Gastrocnemius medialis (tissue), 4 donors: ENCODE data around the gene RUFY1. TPM values are rescaled to one million over a fixed set of nuclear protein-coding genes. Genes with fewer than 3 reads are reported as not detected.

Source experiments
- ATAC-seq, 2 donors: fragments of 150-250 bp; one replicate each; pipeline ENCODE4 v1.9.1; 2016
- DNase-seq, 2 donors: peaks; one replicate each; pipeline ENCODE4 v3.0.0-alpha.2; 2019
- H3K27ac ChIP-seq, 4 donors: fragments of 200-600 bp; sonication (generic); 1 replicate in 1 of 4; 2 replicates in 3 of 4; pipeline ENCODE4 v1.5.1; 2016 to 2018; ENCODE audit warnings: mild to moderate bottlenecking in 2 of 4, moderate library complexity in 1 of 4
- H3K27me3 ChIP-seq, 3 donors: fragments of 200-600 bp; sonication (generic) in 2 of 3; 1 replicate in 1 of 3; 2 replicates in 2 of 3; pipeline versions ENCODE4 v1.5.1 to v1.6.0; 2016 to 2019; ENCODE audit warnings: mild to moderate bottlenecking in 1 of 3, moderate library complexity in 1 of 3
- H3K36me3 ChIP-seq, 2 donors: fragments of 200-600 bp; sonication (generic) in 1 of 2; one replicate each; pipeline ENCODE4 v1.5.1; 2017 to 2018
- H3K4me1 ChIP-seq, 2 donors: fragments of 200-600 bp; sonication (generic) in 1 of 2; one replicate each; pipeline ENCODE4 v1.5.1; 2016 to 2017; ENCODE audit warnings: mild to moderate bottlenecking in 2 of 2
- H3K4me3 ChIP-seq, 4 donors: fragments of 200-600 bp; sonication (generic) in 3 of 4; 1 replicate in 1 of 4; 2 replicates in 3 of 4; pipeline ENCODE4 v1.5.1; 2016 to 2019; ENCODE audit warnings: mild to moderate bottlenecking in 2 of 4
- H3K9me3 ChIP-seq, 3 donors: fragments of 200-600 bp; sonication (generic) in 2 of 3; 1 replicate in 1 of 3; 2 replicates in 2 of 3; pipeline ENCODE4 v1.5.1; 2016 to 2019
- POLR2A ChIP-seq, 2 donors: fragments of 450-650 bp; IDR thresholded peaks; one replicate each; pipeline ENCODE4 v1.6.1; 2017; ENCODE audit warnings: antibody characterized with exemption in 2 of 2, mild to moderate bottlenecking in 2 of 2, moderate library complexity in 2 of 2
- in situ Hi-C, 4 donors: fragments of 200-750 bp; cut with MboI; loops; one replicate each; pipeline versions ENCODE4 v1.15.0 to v1.8.0; 2017; ENCODE audit warnings: low sequenced_read_pairs in 4 of 4
- intact Hi-C: fragments of 100-400 bp; cut with DNase I; formaldehyde crosslinking; loops from one replicate; pipeline ENCODE4 v1.15.1; 2023; ENCODE audit warnings: low total_unique reads
- total RNA-seq, 4 donors: library from RNA; depleted of rRNA; stranded (reverse); fragments of >200 nt; gene quantifications; one replicate each; pipeline versions ENCODE4 v1.1.0 to v1.2.3, GENCODE V29; 2016
- TF ChIP-seq, protein P1 (sequence below), 5 experiments: fragments of 450-650 bp in 3 of 5; fragments of 200-600 bp in 2 of 5; sonication (generic) in 2 of 5; IDR thresholded peaks in 4 of 5; conservative IDR thresholded peaks in 1 of 5; 1 replicate in 4 of 5; 2 replicates in 1 of 5; pipeline ENCODE4 v1.5.1; 2016 to 2019; ENCODE audit warnings: antibody characterized with exemption in 5 of 5, mild to moderate bottlenecking in 3 of 5, moderate library complexity in 3 of 5

Gene RUFY1
- total RNA-seq, 4 donors from 2014 or later: 19.6 to 36.3 (median 26.0) TPM

DNA sequence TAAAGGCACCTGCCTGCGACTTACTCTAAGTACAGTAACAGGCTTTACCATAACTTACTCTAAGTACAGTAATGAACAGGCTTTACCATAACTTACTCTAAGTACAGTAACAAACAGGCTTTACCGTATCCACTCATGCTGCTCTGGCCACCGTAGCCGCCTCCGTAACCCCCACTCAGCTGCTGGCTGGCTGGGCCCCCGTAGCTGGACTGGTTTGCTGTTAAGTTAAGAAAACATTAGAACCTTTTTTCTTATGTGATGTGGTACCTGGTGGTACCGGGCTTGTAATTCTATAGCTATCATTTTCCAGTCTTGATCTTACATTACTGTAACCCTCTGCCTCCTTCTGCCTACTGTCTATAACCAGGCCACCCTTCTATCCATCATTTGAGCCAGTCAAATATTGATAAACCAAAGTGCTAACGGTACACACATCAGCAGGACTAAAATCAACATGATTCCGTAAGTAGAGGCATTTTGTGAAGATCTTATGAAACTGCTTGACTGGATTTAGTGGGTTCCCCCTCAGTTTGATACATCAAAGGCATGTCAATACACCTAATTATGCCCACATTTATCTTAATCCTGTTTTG is 65.7 kb downstream of the RUFY1 start:
- no peaks in the 10 kb centered on the region for H3K9me3 ChIP-seq
- in situ Hi-C loops: no loop called here
- H3K4me3 ChIP-seq: no peak overlapping the region
- intact Hi-C loops: no loop called here
- TF ChIP-seq POLR2A (IDR thresholded peaks at IDR 0.05): no peak
- TF ChIP-seq, protein P1, sequence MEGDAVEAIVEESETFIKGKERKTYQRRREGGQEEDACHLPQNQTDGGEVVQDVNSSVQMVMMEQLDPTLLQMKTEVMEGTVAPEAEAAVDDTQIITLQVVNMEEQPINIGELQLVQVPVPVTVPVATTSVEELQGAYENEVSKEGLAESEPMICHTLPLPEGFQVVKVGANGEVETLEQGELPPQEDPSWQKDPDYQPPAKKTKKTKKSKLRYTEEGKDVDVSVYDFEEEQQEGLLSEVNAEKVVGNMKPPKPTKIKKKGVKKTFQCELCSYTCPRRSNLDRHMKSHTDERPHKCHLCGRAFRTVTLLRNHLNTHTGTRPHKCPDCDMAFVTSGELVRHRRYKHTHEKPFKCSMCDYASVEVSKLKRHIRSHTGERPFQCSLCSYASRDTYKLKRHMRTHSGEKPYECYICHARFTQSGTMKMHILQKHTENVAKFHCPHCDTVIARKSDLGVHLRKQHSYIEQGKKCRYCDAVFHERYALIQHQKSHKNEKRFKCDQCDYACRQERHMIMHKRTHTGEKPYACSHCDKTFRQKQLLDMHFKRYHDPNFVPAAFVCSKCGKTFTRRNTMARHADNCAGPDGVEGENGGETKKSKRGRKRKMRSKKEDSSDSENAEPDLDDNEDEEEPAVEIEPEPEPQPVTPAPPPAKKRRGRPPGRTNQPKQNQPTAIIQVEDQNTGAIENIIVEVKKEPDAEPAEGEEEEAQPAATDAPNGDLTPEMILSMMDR (IDR thresholded peaks at IDR 0.05 in 4 of 5, conservative IDR thresholded peaks at IDR 0.05 in 1 of 5): no peak
- H3K4me1 ChIP-seq: peaks cover 53 to 54% of the 10 kb centered on the region in 2 donors
- peak overlapping the region in 3 of 4 donors; percentile 13 to 36 (median 23) for H3K27ac ChIP-seq
- DNase-seq (no peak), ATAC-seq (no peak)
- peaks cover 21 to 93% of the 10 kb centered on the region in 2 donors for H3K36me3 ChIP-seq
- no peaks in the 10 kb centered on the region for H3K27me3 ChIP-seq

- H3K27me3 ChIP-seq: no peaks in the 10 kb centered on the region
- intact Hi-C loops (no loop called here), in situ Hi-C loops (no loop called here)
- H3K9me3 ChIP-seq: no peaks in the 10 kb centered on the region
- TF ChIP-seq, protein P1 (IDR thresholded peaks at IDR 0.05 in 4 of 5, conservative IDR thresholded peaks at IDR 0.05 in 1 of 5): no peak
- TF ChIP-seq POLR2A (IDR thresholded peaks at IDR 0.05): no peak
- peaks cover 54 to 62% of the 10 kb centered on the region in 2 donors for H3K4me1 ChIP-seq
- DNase-seq: no peak
- H3K27ac ChIP-seq: peak overlapping the region in 3 of 4 donors; percentile 0 to 36 (median 13)
- ATAC-seq: no peak
- peaks cover 21 to 89% of the 10 kb centered on the region in 2 donors for H3K36me3 ChIP-seq
- H3K4me3 ChIP-seq: no peak overlapping the region
Observed at GRCh38 chr5:179617930-179618329, 67.6 kb downstream of the RUFY1 start.

- ATAC-seq (no peak), DNase-seq (no peak)
- in situ Hi-C loops: no loop called here
- H3K4me1 ChIP-seq: peaks cover 54 to 62% of the 10 kb centered on the region in 2 donors
- no peaks in the 10 kb centered on the region for H3K27me3 ChIP-seq
- TF ChIP-seq POLR2A (IDR thresholded peaks at IDR 0.05): no peak
- TF ChIP-seq, protein P1 (IDR thresholded peaks at IDR 0.05 in 4 of 5, conservative IDR thresholded peaks at IDR 0.05 in 1 of 5): no peak
- peak overlapping the region in 3 of 4 donors; percentile 4 to 100 (median 36) for H3K27ac ChIP-seq
- peaks cover 14 to 78% of the 10 kb centered on the region in 2 donors for H3K36me3 ChIP-seq
- peak overlapping the region; percentile 71 to 100 (median 82) for H3K4me3 ChIP-seq
- H3K9me3 ChIP-seq: no peaks in the 10 kb centered on the region
- intact Hi-C loops: no loop called here
Observed at GRCh38 chr5:179618923-179619554, 68.7 kb downstream of the RUFY1 start.

DNA sequence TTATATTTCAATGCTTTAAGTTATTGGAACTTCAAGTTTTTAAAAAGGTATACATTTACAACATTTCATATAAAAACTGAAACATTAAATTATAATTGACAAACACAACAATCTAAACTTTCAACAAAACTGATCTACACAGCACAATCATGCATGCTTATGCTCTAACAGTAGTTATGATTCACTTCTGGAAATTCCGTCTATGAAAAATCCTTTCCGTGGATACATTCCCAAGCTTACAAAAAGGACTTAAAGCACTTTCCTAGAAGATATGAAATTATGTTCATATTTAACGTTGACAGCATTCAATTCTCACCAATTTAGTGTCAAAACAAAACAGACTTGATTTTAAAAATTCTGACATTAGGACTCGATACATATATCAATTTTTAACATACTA is 69.4 kb downstream of the RUFY1 start:
- H3K27me3 ChIP-seq: no peaks in the 10 kb centered on the region
- H3K4me1 ChIP-seq: peaks cover 61 to 69% of the 10 kb centered on the region in 2 donors
- H3K27ac ChIP-seq: peak overlapping the region in 2 of 4 donors; percentile 36 to 100
- intact Hi-C loops: loop anchor here (10.0 kb wide), 1 partner anchor 335 kb away; no protein-coding TSS in a partner anchor
- ATAC-seq (no peak), DNase-seq (no peak)
- TF ChIP-seq POLR2A (IDR thresholded peaks at IDR 0.05): no peak
- TF ChIP-seq, protein P1 (IDR thresholded peaks at IDR 0.05 in 4 of 5, conservative IDR thresholded peaks at IDR 0.05 in 1 of 5): no peak
- H3K36me3 ChIP-seq: peaks cover 12 to 71% of the 10 kb centered on the region in 2 donors
- H3K9me3 ChIP-seq: no peaks in the 10 kb centered on the region
- peak overlapping the region; percentile 71 to 100 (median 82) for H3K4me3 ChIP-seq
- in situ Hi-C loops: no loop called here
